ENCODE measurements around the gene CDC42SE2.

GRCh38 chr5:131230406-131230805 is 33.4 kb upstream of the CDC42SE2 start:
- TF ChIP-seq CTCF (conservative IDR thresholded peaks at IDR 0.05) (no peak), EZH2 (IDR thresholded peaks at IDR 0.05; ENCODE audit: low read depth) (no peak)

Measured in PC-9 (cell line).